Stimulated activated CD4-positive, alpha-beta T cell treated with anti-CD3 and anti-CD28 coated beads, Interleukin-12 subunit alpha, Interleukin-12 subunit beta, amount 100 ng/mL, for 48 hours (primary cell): Measurements from ENCODE around the gene CYP11A1.

Experiments
- DNase-seq, 3 donors: peaks; one replicate each; pipeline ENCODE4 v3.0.0-alpha.2; 2020; ENCODE audit warnings: low read depth in 2 of 3, low spot score in 1 of 3

The CYP11A1 gene

GRCh38 chr15:74367296-74367854, at the start of gene CYP11A1:
Gene CYP11A1 (minus strand): TSS chr15:74367646. CDS start chr15:74367585, 61 bp downstream.
- no peak for DNase-seq

GRCh38 chr15:74417225-74417624, 49.8 kb upstream of the CYP11A1 start:
- no peak for DNase-seq

GRCh38 chr15:74415966-74416916, 48.8 kb upstream of the CYP11A1 start:
- no peak for DNase-seq

- no peak for DNase-seq
These were observed 47.3 kb upstream of the CYP11A1 start for GRCh38 chr15:74414603-74415338.

GRCh38 chr15:74414081-74414580, 46.7 kb upstream of the CYP11A1 start:
- no peak for DNase-seq

- no peak for DNase-seq
These were observed 46.1 kb upstream of the CYP11A1 start for GRCh38 chr15:74413350-74414080.

GRCh38 chr15:74412159-74412558, 44.7 kb upstream of the CYP11A1 start:
- no peak for DNase-seq

- DNase-seq = no peak
These were observed 44.2 kb upstream of the CYP11A1 start for GRCh38 chr15:74411686-74412085.

- no peak for DNase-seq
These were observed 43.1 kb upstream of the CYP11A1 start for GRCh38 chr15:74410502-74410901.

GRCh38 chr15:74409225-74409624, 41.8 kb upstream of the CYP11A1 start:
- DNase-seq = no peak

GRCh38 chr15:74408815-74409214, 41.4 kb upstream of the CYP11A1 start:
- DNase-seq = no peak

GRCh38 chr15:74408385-74408784, 40.9 kb upstream of the CYP11A1 start:
- no peak for DNase-seq

- no peak for DNase-seq
These were observed 39.7 kb upstream of the CYP11A1 start for GRCh38 chr15:74406992-74407705.

- no peak for DNase-seq
These were observed 39.1 kb upstream of the CYP11A1 start for GRCh38 chr15:74406517-74406916.

- no peak for DNase-seq
These were observed 38.4 kb upstream of the CYP11A1 start for GRCh38 chr15:74405823-74406222.

GRCh38 chr15:74403991-74404563, 36.6 kb upstream of the CYP11A1 start:
- DNase-seq = no peak

- no peak for DNase-seq
These were observed 36.1 kb upstream of the CYP11A1 start for GRCh38 chr15:74403588-74403919.

- DNase-seq = peak; percentile 78 to 90 (median 82)
These were observed 35.6 kb upstream of the CYP11A1 start for GRCh38 chr15:74402873-74403587.

- DNase-seq = no peak
These were observed 34.9 kb upstream of the CYP11A1 start for GRCh38 chr15:74402337-74402841.
